ENCODE measurements around the gene MBD3L2. TPM values are rescaled to one million over a fixed set of nuclear protein-coding genes. Genes with fewer than 3 reads are reported as not detected.
A peak's percentile ranks its signal among the peaks of the same experiment; 100 is the strongest.

MBD3L2 gene
- total and polyA plus RNA-seq, 9 of the 15 experiments (the other 6 are each of a cell fraction or from before 2014, with no cell fraction given) = not detected

- POLR2A ChIA-PET = no interaction called here
- CTCF ChIA-PET (ENCODE audit: low intra/inter-chr PET ratio) = no interaction called here
- Histone ChIP-seq H3K27ac (ENCODE audit: extremely low read depth, low read depth, low read length) (no peak overlapping the region), H3K4me1 (replicated peaks in 1 of 2; ENCODE audit: control insufficient read depth in 2 of 2, insufficient read depth in 2 of 2, low read length in 2 of 2) (no peaks in the 10 kb centered on the region), H4K20me1 (replicated peaks; ENCODE audit: control insufficient read depth, insufficient read depth, low read length) (no peaks in the 10 kb centered on the region), H3K4me2 (ENCODE audit: insufficient read depth, low read length) (no peak overlapping the region), H3K9ac (ENCODE audit: insufficient read depth in 1 of 2, low read depth in 2 of 2, low read length in 2 of 2) (no peak overlapping the region), H3K27me3 (ENCODE audit: control insufficient read depth in 2 of 2, insufficient read depth in 2 of 2, low read length in 2 of 2) (peaks cover 0 to 1% of the 10 kb centered on the region in 2 experiments; a peak in 2 of 5 replicates), H3K4me3 (no peak overlapping the region), H3K9me3 (replicated peaks; ENCODE audit: control insufficient read depth, insufficient read depth, low read depth, low read length) (0 out of 2 replicates have a peak, but pooled peaks cover 3% of the 10 kb centered on the region), H3K79me2 (ENCODE audit: control insufficient read depth, insufficient read depth, low read length) (no peaks in the 10 kb centered on the region), H2AFZ (ENCODE audit: low read depth, low read length) (no peak overlapping the region), H3K9me1 (ENCODE audit: control insufficient read depth, insufficient read depth, low read length) (no peaks in the 10 kb centered on the region), H3K36me3 (ENCODE audit: control insufficient read depth, insufficient read depth, low read length) (no peaks in the 10 kb centered on the region)
- FAIRE-seq (no peak), ATAC-seq (peak; percentile 64), DNase-seq (ENCODE audit: extremely low read depth in 1 of 4, low spot score in 3 of 4) (peak in 3 of 4 experiments; percentile 9 to 14 (median 13))
- BruUV-seq (replicated peaks) = no TSS peak
- WGBS (ENCODE audit: insufficient coverage, low coverage, missing lambda C conversion rate) = 6% methylated on average over 11 of the region's 11 CpGs
- in situ Hi-C loops (cut with MboI) = no loop called here
- intact Hi-C loops (cut with micrococcal nuclease) = no loop called here
- TF ChIP-seq NR2C1 (IDR thresholded peaks at IDR 0.05) (peak; percentile 77), NR2C1 (tag; IDR thresholded peaks at IDR 0.05) (peak; percentile 83), NCOA2 (IDR thresholded peaks at IDR 0.05; ENCODE audit: partially characterized antibody in 2 of 2) (no peak), REST (IDR thresholded peaks at IDR 0.05; ENCODE audit: borderline replicate concordance) (0 out of 2 replicates have a peak, but pooled peaks have one; percentile 13), REST (CRISPR knock-in tag; IDR thresholded peaks at IDR 0.05; ENCODE audit: low read depth) (no peak), CTCF (IDR thresholded peaks at IDR 0.05 in 2 of 3, conservative IDR thresholded peaks at IDR 0.05 in 1 of 3; ENCODE audit: insufficient read depth in 2 of 3, low read depth in 1 of 3, low read length in 3 of 3) (no peak), TAF7 (tag; IDR thresholded peaks at IDR 0.05) (no peak)
These were observed 42.9 kb upstream of the MBD3L2 start for GRCh38 chr19:7006135-7006704.
